Fibroblast of skin of right quadriceps (primary cell): Measurements from ENCODE around the gene TNFRSF21.
"Not testable (repeated sequence)": the region's sequence is repeated elsewhere in the genome, so short reads cannot be mapped to it uniquely, and the experiment has no call there.

Experiments used
- DNase-seq: peaks from one replicate; pipeline ENCODE4 v3.0.0-alpha.2; 2013

Gene TNFRSF21

DNA sequence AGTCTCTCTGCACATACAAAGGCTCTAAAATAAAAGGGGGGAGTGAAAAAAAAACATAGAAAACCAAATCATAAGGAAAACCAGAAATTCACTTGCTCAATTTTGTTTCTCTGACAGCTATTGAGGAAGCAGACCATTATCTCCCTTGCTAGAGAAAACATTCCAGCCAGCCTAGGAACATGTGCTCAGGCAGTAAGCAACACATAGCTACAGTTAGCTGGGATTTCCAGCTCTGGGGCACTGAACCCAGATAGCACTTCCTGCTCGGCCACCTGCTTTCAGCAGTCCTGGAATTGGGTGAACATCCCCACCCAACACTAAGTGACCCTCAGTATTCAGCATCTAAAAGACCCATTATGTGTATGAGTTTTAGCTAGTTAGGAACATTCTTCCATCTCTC, 61.3 kb downstream of the TNFRSF21 start:
- DNase-seq, result no peak

DNA sequence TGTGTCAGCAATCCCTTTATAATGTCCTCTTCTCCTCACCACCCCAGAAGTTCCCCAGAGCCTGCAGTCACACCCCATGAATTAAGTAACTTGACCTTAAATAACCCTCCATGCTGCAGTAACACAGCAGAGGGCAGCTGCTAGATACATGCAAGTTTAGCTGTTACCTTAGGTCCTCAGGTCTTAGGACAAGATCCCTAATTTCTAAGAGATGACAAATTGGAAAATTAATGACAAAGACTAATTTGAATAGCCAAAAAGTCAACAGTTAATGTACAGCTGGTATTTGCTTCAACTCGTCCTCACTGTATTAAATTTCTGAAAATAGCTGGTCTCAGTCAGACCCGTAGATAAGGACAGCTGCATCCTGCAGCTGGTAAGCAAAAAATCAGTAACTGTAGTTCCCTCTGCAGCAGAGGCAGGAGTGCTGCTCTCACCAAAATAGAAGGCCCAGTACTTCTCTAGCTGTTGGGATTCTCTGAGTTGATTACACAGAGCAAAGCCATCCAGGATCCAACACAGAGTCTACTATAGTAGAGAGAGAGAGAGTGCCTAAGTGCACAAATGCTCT, 62.4 kb downstream of the TNFRSF21 start:
- no peak for DNase-seq

DNA sequence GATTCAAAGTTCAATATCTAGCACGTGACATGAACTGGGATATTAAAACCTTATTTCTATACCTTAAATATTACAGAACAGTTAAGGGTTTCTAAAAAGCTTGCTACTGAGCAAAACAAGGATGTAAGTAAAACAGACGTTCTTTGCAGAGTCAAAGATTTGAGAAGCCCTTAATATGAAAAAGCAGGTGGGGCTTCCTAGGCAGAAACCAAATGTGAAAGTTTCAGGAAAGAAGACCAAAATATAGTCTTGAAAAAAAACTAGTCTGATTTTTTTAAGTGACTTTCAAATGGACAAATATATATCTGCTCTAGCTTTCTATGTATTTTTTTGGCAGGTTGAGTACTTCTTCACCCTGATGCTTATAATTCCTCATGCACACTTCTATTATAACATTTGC, 63.2 kb downstream of the TNFRSF21 start:
- DNase-seq, result no peak

DNA sequence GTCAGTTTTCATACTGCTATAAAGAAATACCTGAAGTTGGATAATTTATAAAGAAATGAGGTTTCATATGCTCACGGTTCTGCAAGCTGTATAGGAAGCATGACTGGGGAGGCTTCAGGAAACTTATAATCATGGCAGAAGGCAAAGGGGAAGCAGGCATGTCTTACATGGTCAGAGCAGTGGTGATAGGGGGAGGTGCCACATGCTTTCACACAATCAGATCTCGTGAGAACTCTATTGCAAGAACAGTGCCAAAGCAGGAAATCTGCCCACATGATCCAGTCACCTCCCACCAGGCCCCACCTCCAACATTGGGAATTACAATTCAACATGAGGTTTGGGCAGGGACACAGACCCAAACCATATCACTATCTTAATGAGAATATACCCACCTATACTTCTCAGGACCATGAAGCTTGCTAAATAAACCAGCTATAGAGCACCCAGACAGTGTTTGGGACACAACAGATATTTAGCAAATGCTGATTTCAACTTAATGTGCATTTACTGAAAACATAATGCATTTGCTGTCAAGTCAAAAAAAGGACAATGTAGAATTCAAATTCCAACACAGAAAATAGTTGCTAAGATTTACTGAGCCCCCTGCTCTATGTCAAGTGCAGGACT, 63.8 kb downstream of the TNFRSF21 start:
- no peak for DNase-seq

DNA sequence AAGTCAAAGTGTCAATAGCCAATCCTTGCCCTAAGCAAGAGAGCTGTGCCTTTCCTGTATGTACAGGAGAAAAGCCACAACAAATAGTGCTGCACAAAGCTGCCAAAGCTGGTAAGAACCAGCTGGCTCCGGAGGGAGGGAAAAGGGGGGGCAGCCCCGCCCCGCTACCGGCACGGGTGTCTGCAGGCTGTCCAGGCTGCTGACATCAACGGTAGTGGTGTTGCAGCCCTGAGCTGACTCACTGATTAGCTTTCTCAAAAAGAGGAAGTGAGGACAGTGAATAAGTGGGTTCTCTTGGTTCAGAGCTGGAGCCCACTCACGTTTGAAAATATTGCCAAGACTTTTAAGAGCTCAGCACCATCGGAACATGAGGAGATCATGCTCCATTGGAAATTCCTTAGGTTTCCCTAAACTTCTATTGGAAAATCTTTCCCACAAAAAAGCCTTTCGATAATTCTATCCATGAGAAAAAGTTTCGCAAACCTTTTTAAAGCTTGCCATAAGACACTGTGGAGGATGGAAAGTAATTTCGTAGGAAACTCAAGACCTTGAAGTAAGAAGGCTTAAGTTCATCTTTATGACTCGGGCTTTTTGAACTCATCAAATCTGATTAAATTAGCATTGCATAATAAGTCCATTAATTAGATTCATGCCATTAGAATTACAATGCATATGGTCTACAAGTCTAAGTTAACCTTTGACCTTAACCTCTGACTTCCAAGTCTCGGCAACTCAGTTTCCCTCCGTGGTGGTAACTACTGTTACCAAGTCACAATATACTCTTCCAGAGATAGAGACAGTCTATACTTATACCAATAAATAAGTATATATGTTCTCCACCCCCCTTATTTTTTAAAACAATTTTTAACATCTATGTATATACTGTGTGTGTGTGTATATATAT, 67.0 kb downstream of the TNFRSF21 start:
- peak; percentile 85 for DNase-seq

DNA sequence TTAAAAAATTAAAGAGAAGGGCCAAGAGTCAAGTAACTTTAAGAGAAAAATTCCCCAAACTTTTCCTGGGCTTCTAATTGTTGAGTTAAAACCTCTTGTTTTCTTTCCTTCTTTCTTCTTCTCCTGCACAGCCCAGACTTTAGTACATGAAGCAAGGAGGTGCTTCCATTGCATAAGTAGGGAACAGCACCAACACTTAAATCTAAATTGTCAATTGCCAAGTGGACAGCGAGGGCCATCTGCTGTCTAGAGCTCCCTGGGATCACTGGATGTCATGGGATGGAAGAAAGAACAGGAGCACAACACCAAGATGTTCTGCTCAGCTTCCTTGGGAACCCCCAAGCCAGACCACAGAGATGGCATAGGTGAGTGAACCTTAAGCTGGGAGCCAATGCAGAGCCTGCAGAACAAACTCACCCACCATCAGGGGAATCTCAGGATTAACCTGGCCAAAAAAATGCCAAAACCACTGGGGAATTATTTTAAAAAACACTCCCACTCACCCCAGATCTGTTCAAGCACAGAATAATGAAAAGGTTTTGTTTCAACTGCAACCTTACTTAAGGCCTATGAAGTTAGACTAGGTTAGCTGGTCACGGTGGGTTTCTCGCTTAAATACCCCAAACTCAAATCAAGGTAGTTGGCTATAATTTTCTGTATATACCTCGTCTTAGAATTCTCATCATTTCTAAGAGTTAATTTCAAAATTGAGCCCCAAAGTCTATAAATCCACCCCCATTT, 67.8 kb downstream of the TNFRSF21 start:
- DNase-seq, result peak; percentile 6

DNA sequence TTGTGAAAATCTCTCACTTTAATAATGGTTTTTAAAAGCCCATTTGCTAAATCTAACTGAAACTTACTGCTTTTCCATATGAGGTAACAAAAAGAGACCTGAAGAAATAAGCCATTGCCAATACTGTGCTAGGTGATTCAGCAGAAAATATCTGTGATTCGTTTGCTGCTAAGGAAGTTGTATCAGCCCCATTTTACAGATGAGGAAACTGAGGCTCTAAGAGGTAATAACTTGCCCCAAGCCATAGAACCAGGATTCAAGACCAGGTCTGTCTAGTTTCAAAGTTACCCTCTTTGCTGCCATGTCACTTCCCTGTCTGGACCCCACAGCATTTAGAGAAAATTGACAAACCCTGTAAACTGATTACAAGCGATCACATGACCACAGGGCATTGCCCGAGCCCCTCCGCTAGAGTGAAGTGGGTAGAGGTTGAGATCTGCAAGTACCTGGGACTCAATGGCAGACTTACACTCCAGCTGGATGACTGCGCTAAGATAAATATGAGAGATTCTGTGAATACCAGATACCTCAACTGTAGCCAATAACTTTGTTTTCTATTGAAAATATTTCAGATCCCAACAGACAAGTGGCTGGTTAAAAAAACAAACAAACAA, 69.3 kb downstream of the TNFRSF21 start:
- DNase-seq, result no peak

DNA sequence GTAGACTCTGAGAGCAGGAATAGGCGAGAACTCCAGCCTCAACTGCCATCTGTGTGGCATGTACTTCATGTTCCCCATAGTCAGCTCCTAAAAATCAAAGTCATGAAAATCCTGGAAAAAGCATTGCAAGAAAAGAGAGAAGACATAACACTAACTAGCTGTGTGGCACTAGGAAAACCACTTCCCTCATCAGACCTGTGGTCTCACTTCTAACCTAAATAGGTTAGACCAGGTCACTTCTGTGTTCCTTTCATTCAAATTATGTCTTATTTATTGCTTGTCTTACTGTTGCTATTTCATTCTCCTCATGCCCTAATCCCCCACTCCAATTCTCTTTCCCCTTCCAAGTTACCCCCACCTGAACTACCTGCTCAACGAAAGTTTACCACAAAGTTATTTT, 70.2 kb downstream of the TNFRSF21 start:
- no peak for DNase-seq

DNA sequence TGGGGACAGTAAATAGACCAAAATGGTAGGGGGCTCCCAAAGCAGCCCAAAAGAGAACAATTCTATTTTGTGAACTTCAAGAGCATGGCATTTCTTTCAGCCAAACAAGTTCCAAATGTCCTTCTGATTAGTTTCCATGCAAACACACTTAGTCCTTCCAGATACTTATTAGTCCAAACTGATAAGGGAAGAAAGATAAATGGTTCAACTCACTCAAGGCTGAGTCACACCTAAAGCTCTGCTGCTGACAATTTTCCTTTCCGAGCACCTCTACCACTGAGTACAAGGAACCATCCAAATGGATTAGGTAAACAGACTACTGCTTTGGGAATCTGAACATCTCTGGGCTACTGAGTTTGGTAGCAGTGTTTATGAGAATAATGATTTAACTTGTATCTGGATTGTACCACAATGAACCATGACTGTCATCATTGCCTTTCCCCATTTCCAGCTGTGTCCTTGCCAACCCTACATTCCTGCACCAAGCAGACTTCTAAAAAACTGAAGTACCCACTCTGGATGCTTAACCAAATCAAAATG, 71.2 kb downstream of the TNFRSF21 start:
- no peak for DNase-seq

DNA sequence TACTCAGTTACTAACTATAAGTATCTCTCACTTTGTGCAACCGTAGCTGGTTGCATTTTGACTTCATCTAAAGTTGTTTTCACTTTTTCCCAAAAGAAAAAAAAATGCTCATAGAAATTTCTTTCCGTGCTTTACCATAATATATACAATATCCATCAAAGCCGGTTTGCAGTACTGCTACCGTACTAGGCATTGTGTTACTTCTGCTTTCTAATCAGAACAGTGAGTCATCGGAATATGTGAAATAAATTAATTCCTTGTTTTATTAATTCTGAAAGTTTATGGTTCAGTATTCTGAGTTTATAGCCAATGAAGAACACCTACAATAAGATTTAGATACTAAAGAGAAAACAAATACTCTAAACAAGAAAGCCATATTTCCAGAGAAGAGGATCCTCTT, 72.5 kb downstream of the TNFRSF21 start:
- DNase-seq, result no peak

DNA sequence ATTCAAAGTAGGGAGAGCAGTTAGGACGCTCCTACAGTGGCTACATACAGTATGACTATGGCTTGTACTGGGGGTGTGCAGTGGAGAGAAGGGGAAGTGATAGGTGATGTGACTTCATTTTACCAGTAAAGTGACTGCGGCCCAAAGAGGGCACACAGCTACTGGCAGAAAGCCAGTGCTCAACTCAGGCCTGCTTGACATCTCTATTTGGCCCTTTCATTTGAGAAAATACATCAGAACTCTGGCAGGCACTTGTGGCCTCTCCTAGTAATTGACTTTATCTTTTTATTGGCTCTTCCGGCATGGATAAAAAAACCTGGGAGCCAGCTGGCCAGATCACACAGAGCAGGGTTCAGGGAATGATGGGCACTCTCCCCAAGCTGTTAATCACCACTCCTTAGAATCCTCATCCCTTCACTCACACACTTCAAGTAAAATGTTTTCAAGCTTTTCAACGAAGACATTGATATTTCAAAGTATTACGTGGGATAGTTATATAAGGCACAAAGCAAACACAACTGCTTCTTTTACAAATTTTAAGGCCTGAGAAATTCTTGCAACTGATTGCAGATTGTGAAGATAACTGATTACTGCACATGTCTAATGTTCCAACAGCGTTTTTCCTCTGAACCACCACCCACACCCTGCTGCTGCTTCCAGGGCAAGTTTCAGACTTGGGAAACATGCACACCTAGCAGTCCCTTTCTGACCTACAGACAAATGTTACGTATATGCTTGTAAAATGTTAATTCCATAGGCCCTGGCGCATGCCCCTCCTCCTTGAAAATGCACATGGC, 73.5 kb downstream of the TNFRSF21 start:
- DNase-seq, result no peak

DNA sequence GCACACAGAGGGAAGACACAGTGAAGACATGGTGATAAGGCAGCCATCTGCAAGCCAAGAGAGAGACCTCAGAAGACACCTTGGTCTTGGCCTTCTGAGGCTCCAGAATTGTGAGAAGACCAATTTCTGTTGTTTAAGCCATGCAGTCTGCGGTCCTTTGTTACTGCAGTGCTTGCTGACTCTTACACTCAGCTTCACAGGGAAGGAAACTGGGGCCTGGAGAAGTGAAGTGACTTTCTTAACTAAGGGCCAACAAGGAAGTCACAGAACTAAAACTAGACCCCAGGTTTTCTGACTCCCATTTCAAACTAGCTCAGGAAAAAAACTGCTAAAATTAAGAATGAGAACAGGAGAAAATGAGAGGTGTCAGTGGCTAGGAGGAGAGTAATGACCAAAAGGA, 74.3 kb downstream of the TNFRSF21 start:
- DNase-seq, result no peak

DNA sequence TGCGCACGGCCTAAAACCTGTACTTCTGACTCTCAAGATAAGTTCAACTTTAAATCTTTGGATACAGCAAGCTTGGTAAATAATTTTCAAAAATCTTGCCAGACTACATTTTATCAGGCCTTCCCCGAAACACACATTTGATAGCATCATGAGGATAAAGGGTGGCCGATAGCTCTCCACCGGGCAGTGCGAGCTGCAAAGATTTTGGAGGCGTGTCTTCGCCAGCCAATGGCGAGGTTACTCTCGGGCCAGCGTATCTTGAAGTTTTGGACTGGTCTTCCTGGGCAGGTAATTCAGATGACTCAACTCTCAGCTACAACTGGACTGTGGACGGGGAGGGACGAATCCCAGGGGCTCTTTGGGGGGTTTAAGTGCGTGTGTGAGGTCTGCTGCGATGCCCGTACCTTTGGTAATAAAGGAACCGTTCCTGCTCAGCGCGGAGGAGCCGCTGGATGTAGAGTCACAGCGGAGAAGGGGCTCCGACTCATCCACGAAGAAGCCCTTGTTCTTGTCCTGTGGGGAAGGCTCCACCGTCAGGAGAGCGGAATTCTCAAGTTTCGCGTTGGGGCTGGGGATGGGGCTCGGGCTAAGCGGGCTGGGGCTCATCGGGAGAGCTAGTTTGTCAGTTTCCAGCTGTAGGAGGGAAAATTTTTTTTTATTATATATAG, 75.3 kb downstream of the TNFRSF21 start:
- no peak for DNase-seq

DNA sequence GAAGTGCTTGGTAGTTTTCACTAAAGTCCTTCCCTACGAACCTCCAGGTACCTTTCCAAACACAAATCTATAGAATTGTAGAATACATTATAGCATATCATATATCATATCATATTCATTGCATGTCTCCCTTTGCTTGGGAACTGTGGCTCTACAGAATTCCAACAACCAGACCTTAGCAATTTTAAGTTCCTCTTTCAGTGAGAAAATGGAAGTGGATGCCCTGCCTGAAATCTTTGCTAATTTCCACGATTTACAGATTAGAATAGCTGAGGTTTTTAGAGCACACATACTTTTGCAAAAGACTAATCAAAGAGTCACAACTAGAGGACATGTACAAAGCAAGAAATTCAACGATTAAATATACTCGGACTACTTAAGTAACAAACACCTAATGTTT, 78.6 kb downstream of the TNFRSF21 start:
- no peak for DNase-seq

DNA sequence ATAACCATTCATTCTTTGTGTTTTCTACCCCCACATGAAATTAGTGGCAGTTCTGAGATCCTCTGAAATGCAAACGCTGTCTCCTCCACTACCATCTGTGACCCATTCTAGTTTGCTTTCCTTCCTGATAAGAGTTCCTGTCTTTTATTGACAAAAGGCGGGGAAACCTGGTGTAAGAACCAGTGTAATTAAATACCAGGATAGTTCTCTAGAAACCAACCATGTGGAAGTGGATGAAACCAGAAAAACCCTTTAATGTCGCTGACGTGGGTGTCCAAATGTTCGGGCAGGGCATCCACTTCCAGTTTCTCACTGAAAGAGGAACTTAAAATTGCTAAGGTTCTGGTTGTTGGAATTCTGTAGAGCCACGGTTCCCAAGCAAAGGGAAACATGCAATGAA, 79.1 kb downstream of the TNFRSF21 start:
- no peak for DNase-seq

DNA sequence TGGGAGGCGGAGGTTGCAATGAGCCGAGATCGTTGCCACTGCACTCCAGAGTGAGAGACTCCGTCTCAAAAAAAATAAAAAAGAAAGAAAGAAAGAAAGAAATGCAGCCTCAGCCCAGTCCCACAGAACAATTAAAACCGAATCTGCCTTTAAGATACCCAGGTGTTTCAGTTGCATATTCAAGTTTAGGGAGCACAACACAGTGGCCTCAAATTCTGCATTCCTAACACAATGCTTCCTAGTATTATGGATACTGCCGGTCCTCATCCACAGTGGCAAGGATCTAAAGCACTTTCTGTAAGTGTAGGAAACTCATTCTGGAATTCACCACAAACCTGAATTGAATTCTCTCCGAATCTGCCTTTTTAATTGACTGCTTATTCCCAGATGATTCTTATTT, 80.5 kb downstream of the TNFRSF21 start:
- no peak for DNase-seq

DNA sequence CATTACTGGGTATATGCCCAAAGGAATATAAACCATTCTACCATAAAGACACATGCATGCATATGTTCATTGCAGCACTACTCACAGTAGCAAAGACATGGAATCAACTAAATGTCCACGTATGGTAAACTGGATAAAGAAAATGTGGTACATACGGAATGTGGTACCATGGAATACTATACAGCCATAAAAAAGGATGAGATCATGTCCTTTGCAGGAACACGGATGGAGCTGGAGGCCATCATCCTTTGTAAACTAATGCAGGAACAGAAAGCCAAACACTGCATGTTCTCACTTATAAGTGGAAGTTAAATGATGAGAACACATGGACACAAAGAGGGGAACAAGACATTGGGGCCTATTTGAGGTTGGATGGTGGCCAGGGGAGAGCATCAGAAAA, 81.6 kb downstream of the TNFRSF21 start:
- not testable (repeated sequence) for DNase-seq

DNA sequence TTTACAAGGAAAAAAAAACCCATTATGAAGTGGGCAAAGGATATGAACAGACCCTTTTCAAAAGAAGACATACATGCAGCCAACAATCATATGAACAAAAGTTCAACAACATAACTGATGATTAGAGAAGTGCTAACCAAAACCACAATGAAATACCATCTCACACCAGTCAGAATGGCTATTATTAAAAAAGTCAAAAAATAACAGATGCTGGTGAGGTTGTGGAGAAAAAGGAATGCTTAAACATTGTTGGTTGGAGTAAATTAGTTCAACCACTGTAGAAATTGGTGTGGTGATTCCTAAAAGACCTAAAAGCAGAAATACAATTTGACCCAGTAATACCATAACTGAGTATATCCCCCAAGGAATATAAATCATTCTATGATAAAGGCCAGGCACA, 86.5 kb downstream of the TNFRSF21 start:
- DNase-seq, result peak; percentile 14

DNA sequence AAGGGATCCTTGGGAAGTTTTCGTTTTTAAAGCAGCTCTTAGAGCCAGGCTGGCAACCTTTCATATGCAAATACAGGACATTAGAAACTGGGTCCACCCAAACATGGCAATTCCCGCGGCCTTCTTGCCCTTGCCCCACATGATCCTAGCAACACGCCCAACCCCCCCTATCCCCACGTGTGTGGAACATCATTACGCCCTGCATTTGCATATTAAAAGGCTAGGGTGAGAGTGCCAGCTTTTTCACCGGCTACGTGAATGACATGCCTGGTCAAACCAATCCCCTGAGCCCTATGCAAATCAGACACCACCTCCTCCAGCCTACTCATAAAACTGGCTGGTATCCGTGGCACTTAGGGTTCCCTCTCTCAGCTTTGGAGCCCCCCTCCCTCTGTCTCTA, 88.1 kb downstream of the TNFRSF21 start:
- DNase-seq, result no peak

DNA sequence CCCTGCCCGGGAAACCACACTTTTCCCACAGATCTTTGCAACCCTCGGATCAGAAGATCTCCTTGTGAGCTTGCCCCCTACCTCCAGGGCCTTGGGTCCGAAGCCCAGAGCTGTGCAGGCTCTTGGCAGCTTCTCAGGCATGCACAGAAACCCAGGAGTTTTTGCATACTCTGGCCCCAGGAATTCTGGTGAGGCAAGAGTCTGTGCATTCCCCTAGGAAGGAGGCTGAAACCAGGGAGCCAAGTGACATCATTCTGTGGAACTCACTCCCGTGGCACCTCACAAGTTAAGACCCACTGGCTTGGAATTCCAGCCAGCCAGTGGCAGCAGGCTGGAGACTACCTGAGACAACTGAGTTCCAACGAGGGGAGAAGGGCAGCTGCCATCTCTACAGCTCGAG, 100.1 kb downstream of the TNFRSF21 start:
- DNase-seq, result peak; percentile 27

DNA sequence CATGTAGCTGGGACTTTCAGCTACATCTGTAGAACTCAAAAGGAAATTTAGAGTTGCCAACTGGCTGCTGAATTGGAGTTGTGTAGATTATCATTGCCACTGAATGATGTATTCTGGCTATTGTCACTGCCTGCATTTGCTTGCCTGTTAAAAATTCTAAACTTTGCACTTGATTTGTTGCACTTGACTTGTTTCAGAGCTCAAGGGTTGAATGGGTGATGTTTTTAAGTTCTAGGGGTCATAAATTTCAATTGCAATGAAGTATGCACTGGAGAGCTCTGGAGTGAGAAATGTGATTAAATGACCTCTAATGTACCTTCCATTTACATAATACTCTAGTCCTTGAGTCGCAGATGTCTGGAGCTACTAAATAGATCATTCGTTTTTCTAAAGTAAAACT, 102.4 kb downstream of the TNFRSF21 start:
- DNase-seq, result no peak
